Superior temporal gyrus (tissue), 1 donor: Measurements from ENCODE around the gene IL17RE.

Experiments used
- DNase-seq: peaks from one replicate; pipeline ENCODE4 v3.0.0-alpha.2; 2016; ENCODE audit errors: extremely low spot score

IL17RE gene

GRCh38 chr3:9951962-9952805 is 49.5 kb downstream of the IL17RE start, which contains the start of gene PRRT3:
Gene PRRT3 (minus strand): TSS chr3:9952408. CDS start chr3:9950115, 2,293 bp downstream.
- DNase-seq, result peak; percentile 49

- DNase-seq, result no peak
Observed at GRCh38 chr3:9955067-9955502, 52.4 kb downstream of the IL17RE start.

- DNase-seq, result no peak
Observed at GRCh38 chr3:9955611-9956352, 53.1 kb downstream of the IL17RE start.

GRCh38 chr3:9957214-9957613 is 54.6 kb downstream of the IL17RE start:
- DNase-seq, result peak; percentile 55

DNA sequence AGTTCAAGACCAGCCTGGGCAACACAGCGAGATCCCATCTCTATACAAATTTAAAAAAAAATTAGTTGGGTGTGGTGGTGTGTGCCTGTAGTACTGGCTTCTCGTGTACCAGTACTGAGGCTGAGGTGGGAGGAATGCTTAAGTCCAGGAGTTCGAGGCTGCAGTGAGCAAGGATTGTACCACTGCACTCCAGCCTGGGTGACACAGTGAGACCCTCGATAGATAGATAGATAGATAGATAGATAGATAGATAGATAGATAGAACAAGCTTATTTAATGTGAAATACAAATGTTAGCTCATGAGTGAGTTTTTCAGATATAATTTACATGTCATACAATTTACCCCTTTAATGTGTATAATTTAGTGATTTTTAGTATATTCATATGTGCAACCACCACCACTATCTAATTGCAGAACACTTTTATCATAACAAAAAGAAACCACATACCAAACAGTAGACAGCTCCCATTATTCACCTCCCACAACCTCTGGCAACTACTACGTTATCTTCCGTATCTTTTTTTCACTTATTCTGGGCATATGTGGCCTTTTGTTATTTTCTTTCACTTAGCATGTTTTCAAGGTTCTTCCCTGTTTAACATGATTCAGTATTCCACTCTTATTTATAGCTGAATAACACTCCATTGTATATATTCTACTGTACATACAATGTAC is 62.7 kb downstream of the IL17RE start:
- DNase-seq, result no peak
